DOHH2 (cell line): ENCODE results near the gene SPATA33.

Source experiments
- H3F3A ChIP-seq: fragments of 200-600 bp; sonication (generic), shearing (Covaris generic); 2 replicates; pipeline ENCODE4 v1.6.0; 2016; ENCODE audit warnings: antibody characterized with exemption, mild to moderate bottlenecking; ENCODE audit not compliant: control insufficient read depth, insufficient read depth
- H3K27ac ChIP-seq: fragments of 200-600 bp; sonication (generic); 2 replicates; pipeline ENCODE4 v1.5.1; 2014; ENCODE audit warnings: low read depth, mild to moderate bottlenecking, low read length, moderate library complexity
- H3K27me3 ChIP-seq: fragments of 200-600 bp; sonication (generic); 2 replicates; pipeline ENCODE4 v1.6.1; 2014; ENCODE audit warnings: mild to moderate bottlenecking, low read length, mixed read lengths; ENCODE audit not compliant: control insufficient read depth
- H3K36me3 ChIP-seq: fragments of 200-600 bp; sonication (generic); 2 replicates; pipeline ENCODE4 v1.6.1; 2014; ENCODE audit warnings: mild to moderate bottlenecking, low read length, moderate library complexity, mixed read lengths; ENCODE audit not compliant: control insufficient read depth
- H3K4me1 ChIP-seq: fragments of 200-600 bp; sonication (generic); 2 replicates; pipeline ENCODE4 v1.6.1; 2014; ENCODE audit warnings: mild to moderate bottlenecking, low read length, mixed read lengths; ENCODE audit not compliant: control insufficient read depth
- H3K4me2 ChIP-seq: fragments of 200-600 bp; sonication (generic); 2 replicates; pipeline ENCODE4 v1.6.0; 2014; ENCODE audit warnings: mild to moderate bottlenecking, low read length, moderate library complexity
- H3K4me3 ChIP-seq: fragments of 200-600 bp; sonication (generic); 2 replicates; pipeline ENCODE4 v1.5.1; 2014; ENCODE audit warnings: mild to moderate bottlenecking, low read length, mixed read lengths
- H3K79me2 ChIP-seq: fragments of 200-600 bp; sonication (generic); 2 replicates; pipeline ENCODE4 v1.6.1; 2014; ENCODE audit warnings: mild to moderate bottlenecking, low read length, mixed read lengths; ENCODE audit not compliant: control insufficient read depth
- H3K9me2 ChIP-seq: fragments of 200-600 bp; sonication (generic); replicated peaks from 2 replicates; pipeline ENCODE4 v1.6.1; 2014; ENCODE audit warnings: mild to moderate bottlenecking, low read length, mixed read lengths; ENCODE audit not compliant: control insufficient read depth
- H3K9me3 ChIP-seq: fragments of 200-600 bp; sonication (generic); 2 replicates; pipeline ENCODE4 v1.6.1; 2014; ENCODE audit warnings: antibody characterized with exemption, low read length, mixed read lengths; ENCODE audit not compliant: control insufficient read depth, insufficient read depth
- H4K20me1 ChIP-seq: fragments of 200-600 bp; sonication (generic); 2 replicates; pipeline ENCODE4 v1.6.0; 2014; ENCODE audit warnings: low read depth, mild to moderate bottlenecking, antibody characterized with exemption, low read length, moderate library complexity; ENCODE audit not compliant: control insufficient read depth, insufficient read depth
- CTCF ChIP-seq: fragments of 200-600 bp; sonication (generic); IDR thresholded peaks from one replicate; pipeline ENCODE4 v1.5.1; 2014; ENCODE audit warnings: antibody characterized with exemption, mild to moderate bottlenecking, low read depth, low read length; ENCODE audit not compliant: poor library complexity, severe bottlenecking
- EZH2phosphoT487 ChIP-seq: fragments of 200-600 bp; sonication (generic); IDR thresholded peaks from 2 replicates; pipeline ENCODE4 v1.6.1; 2017; ENCODE audit warnings: borderline replicate concordance, mild to moderate bottlenecking, antibody characterized with exemption, low read length, moderate library complexity, mixed read lengths

Gene SPATA33

DNA sequence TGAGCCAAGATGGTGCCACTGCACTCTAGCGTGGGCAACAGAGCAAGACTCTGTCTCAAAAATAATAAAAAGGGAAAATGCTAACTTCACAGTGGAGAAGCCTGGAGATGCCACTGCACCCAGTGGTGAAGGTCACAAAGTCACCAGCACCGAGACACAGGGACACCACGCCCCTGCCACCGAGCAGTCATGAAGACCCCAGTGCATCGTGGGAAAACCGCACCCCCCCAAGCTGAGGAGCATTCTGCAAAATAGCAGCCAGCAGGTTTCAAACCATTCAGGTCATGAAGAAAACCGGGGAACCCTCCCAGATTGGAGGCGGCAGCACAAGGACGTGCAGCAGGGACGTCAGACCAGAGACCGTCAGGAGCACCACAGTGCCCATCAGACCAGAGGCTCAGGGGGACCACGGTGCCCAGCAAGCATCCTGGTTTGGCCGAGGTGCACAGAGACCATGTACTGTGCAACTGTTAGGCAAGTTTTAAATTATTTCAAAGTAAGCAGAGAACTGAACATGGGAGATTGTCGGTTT is 13.8 kb upstream of the SPATA33 start:
- no peak overlapping the region for H3K4me3 ChIP-seq
- 0 out of 2 replicates have a peak, but pooled peaks cover 4% of the 10 kb centered on the region for H4K20me1 ChIP-seq
- no peak for TF ChIP-seq EZH2phosphoT487
- no peak for TF ChIP-seq CTCF
- no peak overlapping the region for H3K4me2 ChIP-seq
- peaks cover 21% of the 10 kb centered on the region for H3K36me3 ChIP-seq
- H3K27ac ChIP-seq, result no peak overlapping the region
- H3F3A ChIP-seq, result no peaks in the 10 kb centered on the region
- no peaks in the 10 kb centered on the region for H3K79me2 ChIP-seq
- no peaks in the 10 kb centered on the region for H3K9me3 ChIP-seq
- no peaks in the 10 kb centered on the region for H3K9me2 ChIP-seq
- no peaks in the 10 kb centered on the region for H3K27me3 ChIP-seq
- H3K4me1 ChIP-seq, result no peaks in the 10 kb centered on the region

DNA sequence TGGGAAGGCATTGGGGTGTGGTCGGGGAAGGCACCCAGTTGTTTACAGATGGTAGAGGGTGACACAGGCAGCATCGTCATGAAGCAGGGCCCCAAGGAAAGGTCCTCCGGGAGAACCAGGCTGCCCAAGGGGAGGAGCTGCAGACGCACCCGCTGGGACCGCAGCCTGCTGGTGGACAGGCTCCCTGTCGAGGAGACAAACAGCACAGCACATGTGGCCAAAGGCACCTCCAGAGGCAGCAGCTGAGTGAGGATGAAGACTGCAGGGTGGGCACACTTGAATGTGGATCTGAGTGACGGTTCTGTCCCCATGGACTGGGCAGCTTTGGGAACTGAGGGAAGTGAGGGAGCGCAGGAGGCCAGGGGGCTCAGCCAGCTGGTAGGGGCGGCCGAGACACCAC is 12.5 kb upstream of the SPATA33 start:
- Histone ChIP-seq H3K4me3 (no peak overlapping the region), H3K27me3 (no peaks in the 10 kb centered on the region), H3K36me3 (peaks cover 23% of the 10 kb centered on the region), H3K27ac (no peak overlapping the region), H4K20me1 (0 out of 2 replicates have a peak, but pooled peaks cover 4% of the 10 kb centered on the region), H3K4me1 (no peaks in the 10 kb centered on the region), H3K4me2 (no peak overlapping the region), H3K9me2 (no peaks in the 10 kb centered on the region), H3F3A (no peaks in the 10 kb centered on the region), H3K79me2 (no peaks in the 10 kb centered on the region), H3K9me3 (no peaks in the 10 kb centered on the region)
- TF ChIP-seq CTCF (no peak), EZH2phosphoT487 (no peak)

DNA sequence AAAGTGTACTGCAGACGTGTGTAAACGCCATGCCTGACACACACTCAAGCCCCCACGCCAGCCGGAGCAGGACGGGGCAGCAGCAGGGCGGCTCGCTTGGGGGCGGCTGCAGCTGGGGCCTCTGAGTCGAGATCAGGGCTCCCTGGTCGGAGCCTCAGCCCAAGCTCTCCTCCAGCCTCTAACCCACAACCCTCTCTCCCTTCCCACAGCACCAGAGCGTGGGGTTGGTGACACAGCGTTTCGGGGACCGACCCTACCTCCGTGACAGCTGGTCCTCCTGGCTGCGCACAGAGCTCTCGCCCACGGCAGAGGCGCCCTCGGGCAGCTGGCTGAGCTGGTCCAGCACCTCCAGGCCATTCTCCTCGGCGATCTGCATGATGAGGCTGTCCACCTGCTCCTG is 11.4 kb upstream of the SPATA33 start:
- Histone ChIP-seq H3K27me3 (no peaks in the 10 kb centered on the region), H3K27ac (no peak overlapping the region), H3K4me1 (no peaks in the 10 kb centered on the region), H3K36me3 (peaks cover 23% of the 10 kb centered on the region), H3K9me2 (no peaks in the 10 kb centered on the region), H3K4me3 (no peak overlapping the region), H3K9me3 (no peaks in the 10 kb centered on the region), H3K4me2 (no peak overlapping the region), H4K20me1 (0 out of 2 replicates have a peak, but pooled peaks cover 4% of the 10 kb centered on the region), H3K79me2 (0 out of 2 replicates have a peak, but pooled peaks cover 2% of the 10 kb centered on the region), H3F3A (no peaks in the 10 kb centered on the region)
- TF ChIP-seq CTCF (no peak), EZH2phosphoT487 (no peak)
